HG03108 (cell line): ENCODE results near the gene FAM222A.

Experiments used
- ATAC-seq: cut with Tn5 transposase; IDR thresholded peaks from one replicate; pipeline ENCODE4 v1.9.1; 2021; ENCODE audit warnings: moderate library complexity; ENCODE audit not compliant: unreplicated experiment

FAM222A gene

GRCh38 chr12:109724321-109724892 is 10.8 kb downstream of the FAM222A start:
- ATAC-seq, result no peak

- ATAC-seq, result no peak
Measured at GRCh38 chr12:109725321-109726105, 11.9 kb downstream of the FAM222A start.

- no peak for ATAC-seq
Measured at GRCh38 chr12:109726106-109726497, 12.5 kb downstream of the FAM222A start.

- no peak for ATAC-seq
Measured at GRCh38 chr12:109726511-109727038, 12.9 kb downstream of the FAM222A start.

- ATAC-seq, result no peak
Measured at GRCh38 chr12:109727039-109727723, 13.6 kb downstream of the FAM222A start.

GRCh38 chr12:109727746-109728726 is 14.4 kb downstream of the FAM222A start:
- no peak for ATAC-seq

- ATAC-seq, result no peak
Measured at GRCh38 chr12:109728921-109729320, 15.3 kb downstream of the FAM222A start.

- ATAC-seq, result no peak
Measured at GRCh38 chr12:109729371-109729781, 15.8 kb downstream of the FAM222A start.

GRCh38 chr12:109729801-109730200 is 16.2 kb downstream of the FAM222A start:
- ATAC-seq, result no peak

- no peak for ATAC-seq
Measured at GRCh38 chr12:109730306-109731145, 16.9 kb downstream of the FAM222A start.

- no peak for ATAC-seq
Measured at GRCh38 chr12:109731231-109731731, 17.7 kb downstream of the FAM222A start.

GRCh38 chr12:109731806-109732205 is 18.2 kb downstream of the FAM222A start:
- ATAC-seq, result no peak

GRCh38 chr12:109732321-109733305 is 19.0 kb downstream of the FAM222A start:
- ATAC-seq, result no peak

- no peak for ATAC-seq
Measured at GRCh38 chr12:109734219-109735000, 20.8 kb downstream of the FAM222A start.

- ATAC-seq, result no peak
Measured at GRCh38 chr12:109735051-109735521, 21.5 kb downstream of the FAM222A start.

- no peak for ATAC-seq
Measured at GRCh38 chr12:109735825-109736551, 22.4 kb downstream of the FAM222A start.
